ENCODE data around the gene COL4A3.

COL4A3 gene

DNA sequence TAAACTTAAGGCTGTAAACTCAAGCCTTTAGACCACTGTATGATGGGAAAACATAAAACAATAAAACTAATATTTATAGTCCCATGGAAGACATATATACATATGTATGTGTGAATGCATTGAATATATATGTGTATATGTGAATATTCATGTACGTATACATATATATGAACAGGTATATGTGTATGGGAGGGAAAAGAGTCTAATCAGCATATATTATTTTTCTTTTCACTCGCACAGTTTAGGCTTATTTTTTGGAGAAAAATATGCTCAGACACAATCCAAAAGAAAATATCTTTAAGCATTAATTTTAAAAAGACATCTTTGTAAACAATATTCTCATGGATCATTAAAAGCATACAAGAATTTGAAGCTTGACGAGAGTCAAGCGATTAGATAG lies 23.1 kb upstream of the COL4A3 start:
- Histone ChIP-seq H3K36me3 (replicated peaks) (no peaks in the 10 kb centered on the region), H3K4me3 (ENCODE audit: low read depth, low read length) (no peak overlapping the region), H3K27ac (no peak overlapping the region), H3K27me3 (replicated peaks) (no peaks in the 10 kb centered on the region)
- in situ Hi-C loops (cut with HindIII; ENCODE audit: low pct_ligation_motif_present, low sequenced_read_pairs), result no loop called here
- DNase-seq, result no peak
- TF ChIP-seq, protein P1, sequence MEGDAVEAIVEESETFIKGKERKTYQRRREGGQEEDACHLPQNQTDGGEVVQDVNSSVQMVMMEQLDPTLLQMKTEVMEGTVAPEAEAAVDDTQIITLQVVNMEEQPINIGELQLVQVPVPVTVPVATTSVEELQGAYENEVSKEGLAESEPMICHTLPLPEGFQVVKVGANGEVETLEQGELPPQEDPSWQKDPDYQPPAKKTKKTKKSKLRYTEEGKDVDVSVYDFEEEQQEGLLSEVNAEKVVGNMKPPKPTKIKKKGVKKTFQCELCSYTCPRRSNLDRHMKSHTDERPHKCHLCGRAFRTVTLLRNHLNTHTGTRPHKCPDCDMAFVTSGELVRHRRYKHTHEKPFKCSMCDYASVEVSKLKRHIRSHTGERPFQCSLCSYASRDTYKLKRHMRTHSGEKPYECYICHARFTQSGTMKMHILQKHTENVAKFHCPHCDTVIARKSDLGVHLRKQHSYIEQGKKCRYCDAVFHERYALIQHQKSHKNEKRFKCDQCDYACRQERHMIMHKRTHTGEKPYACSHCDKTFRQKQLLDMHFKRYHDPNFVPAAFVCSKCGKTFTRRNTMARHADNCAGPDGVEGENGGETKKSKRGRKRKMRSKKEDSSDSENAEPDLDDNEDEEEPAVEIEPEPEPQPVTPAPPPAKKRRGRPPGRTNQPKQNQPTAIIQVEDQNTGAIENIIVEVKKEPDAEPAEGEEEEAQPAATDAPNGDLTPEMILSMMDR (IDR thresholded peaks at IDR 0.05; ENCODE audit: low read depth, low read length, missing control alignments), result no peak

DNA sequence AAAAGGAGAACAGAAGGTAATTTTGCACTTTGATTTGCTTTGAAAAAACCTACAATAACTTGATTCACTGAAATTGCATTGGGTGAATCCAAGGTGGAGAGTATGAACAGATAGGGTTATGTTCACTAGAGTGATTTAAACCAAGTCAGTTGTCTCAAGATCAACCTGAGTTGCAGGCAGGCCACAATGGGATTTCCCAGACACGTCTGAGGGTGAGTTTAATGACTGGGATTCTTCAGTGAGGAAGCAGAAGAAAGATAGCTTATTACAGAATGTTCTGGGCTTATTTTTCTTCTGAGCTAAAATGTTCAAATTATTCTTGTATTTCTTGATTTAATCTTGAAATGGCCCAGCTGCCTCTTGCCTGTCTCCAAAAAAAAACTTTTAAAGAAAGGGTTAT lies 20.5 kb upstream of the COL4A3 start:
- Histone ChIP-seq H3K27me3 (replicated peaks) (no peaks in the 10 kb centered on the region), H3K27ac (no peak overlapping the region), H3K4me3 (ENCODE audit: low read depth, low read length) (no peak overlapping the region), H3K36me3 (replicated peaks) (no peaks in the 10 kb centered on the region)
- in situ Hi-C loops (cut with HindIII; ENCODE audit: low pct_ligation_motif_present, low sequenced_read_pairs), result no loop called here
- TF ChIP-seq, protein P1 (IDR thresholded peaks at IDR 0.05; ENCODE audit: low read depth, low read length, missing control alignments), result no peak
- no peak for DNase-seq

DNA sequence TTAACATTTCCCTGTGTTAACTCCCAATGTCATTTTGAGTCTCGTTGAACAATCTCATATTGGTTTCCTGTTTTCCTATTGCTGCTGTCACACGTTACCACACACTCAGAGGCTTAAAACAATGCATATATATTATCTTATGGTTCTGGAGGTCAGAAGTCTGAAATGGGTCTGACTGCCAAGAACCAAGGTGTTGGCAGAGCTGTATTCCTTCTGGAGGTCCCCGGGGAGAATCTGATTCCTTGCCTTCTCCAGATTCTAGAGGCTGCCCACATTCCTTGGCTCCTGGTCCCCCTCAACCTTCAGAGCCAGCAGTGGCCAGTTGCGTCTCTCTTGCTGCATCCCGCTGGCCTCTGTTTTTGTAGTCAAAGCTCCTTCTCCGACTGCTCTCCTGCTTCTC lies 18.0 kb upstream of the COL4A3 start:
- in situ Hi-C loops (cut with HindIII; ENCODE audit: low pct_ligation_motif_present, low sequenced_read_pairs), result no loop called here

DNA sequence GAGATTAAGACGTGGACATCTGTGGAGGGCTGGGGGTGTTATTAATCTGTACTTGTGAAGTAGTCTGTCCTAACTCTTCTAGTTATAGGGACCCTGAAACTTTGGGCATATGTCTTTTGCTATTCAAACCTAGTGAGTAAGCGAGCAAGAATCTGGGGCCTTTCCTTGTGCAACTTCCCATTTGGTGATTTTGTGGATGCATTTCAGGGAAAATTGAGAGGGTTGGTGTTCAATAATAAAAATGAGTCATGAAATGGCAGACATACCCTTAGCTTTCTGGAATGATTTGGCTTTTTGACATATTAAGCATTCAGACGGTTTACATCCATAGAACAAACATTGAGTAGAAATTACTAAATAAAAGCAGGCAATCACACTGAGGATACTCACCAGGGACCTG lies 17.4 kb upstream of the COL4A3 start:
- peak; percentile 39 for DNase-seq
- TF ChIP-seq, protein P1 (IDR thresholded peaks at IDR 0.05; ENCODE audit: low read depth, low read length, missing control alignments), result no peak
- Histone ChIP-seq H3K27me3 (replicated peaks) (no peaks in the 10 kb centered on the region), H3K36me3 (replicated peaks) (no peaks in the 10 kb centered on the region), H3K27ac (no peak overlapping the region), H3K4me3 (ENCODE audit: low read depth, low read length) (no peak overlapping the region)
- in situ Hi-C loops (cut with HindIII; ENCODE audit: low pct_ligation_motif_present, low sequenced_read_pairs), result no loop called here

More for the DNA sequence above, 18.0 kb upstream of the COL4A3 start:
- H3K27me3 ChIP-seq (replicated peaks), result no peaks in the 10 kb centered on the region
- H3K4me3 ChIP-seq (ENCODE audit: low read depth, low read length), result no peak overlapping the region
- no peak for DNase-seq
- no peak overlapping the region for H3K27ac ChIP-seq
- TF ChIP-seq, protein P1 (IDR thresholded peaks at IDR 0.05; ENCODE audit: low read depth, low read length, missing control alignments), result no peak
- H3K36me3 ChIP-seq (replicated peaks), result no peaks in the 10 kb centered on the region

DNA sequence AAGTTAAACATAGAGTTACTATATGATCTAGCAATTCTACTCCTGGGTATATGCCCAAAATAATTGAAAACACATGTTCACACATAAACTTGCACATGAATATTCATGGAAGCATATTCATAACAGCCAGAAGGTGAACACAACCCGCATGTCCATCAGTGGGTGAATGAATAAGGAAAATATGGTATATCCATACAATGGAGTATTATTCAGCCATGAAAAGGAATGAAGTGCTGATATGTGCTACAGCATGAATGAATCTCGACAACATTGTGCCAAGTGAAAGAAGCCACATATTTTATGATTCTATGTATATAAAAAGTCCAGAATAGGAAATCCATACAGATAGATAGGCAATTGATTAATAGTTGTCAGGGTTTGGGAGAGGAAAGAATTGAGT lies 16.3 kb upstream of the COL4A3 start:
- DNase-seq, result no peak
- Histone ChIP-seq H3K36me3 (replicated peaks) (no peaks in the 10 kb centered on the region), H3K27me3 (replicated peaks) (no peaks in the 10 kb centered on the region), H3K27ac (no peak overlapping the region), H3K4me3 (ENCODE audit: low read depth, low read length) (no peak overlapping the region)
- in situ Hi-C loops (cut with HindIII; ENCODE audit: low pct_ligation_motif_present, low sequenced_read_pairs), result no loop called here
- TF ChIP-seq, protein P1 (IDR thresholded peaks at IDR 0.05; ENCODE audit: low read depth, low read length, missing control alignments), result no peak

DNA sequence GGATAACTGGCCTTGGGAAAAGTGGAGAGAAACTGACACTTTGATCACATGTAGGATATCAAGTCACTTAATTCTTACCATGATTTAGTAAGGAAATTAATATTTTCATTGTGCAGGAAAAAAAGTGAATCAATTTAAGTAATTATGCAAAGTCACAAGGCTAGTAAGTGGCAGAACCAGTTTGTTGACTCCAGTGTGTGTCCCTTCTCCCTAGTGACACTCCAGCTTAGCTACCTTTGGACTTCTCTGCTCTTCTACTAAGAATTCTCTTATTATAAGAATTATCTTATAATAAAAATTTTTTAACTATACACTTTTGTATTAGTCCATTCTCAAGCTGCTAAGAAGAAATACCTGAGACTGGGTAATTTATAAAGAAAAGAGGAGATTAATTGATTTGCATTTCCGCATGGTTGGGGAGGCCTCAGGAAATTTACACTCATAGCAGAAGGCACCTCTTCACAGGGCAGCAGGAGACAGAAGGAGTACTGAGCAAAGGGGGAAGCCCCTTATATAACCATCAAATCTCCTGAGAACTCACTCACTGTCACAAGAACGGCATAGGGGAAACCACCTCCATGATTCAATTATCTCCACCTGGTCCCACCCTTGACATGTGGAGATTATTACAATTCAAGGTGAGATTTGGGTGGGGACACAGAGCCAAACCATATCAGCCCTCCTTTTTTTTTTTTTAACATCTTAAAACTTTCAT lies 14.0 kb upstream of the COL4A3 start:
- no peaks in the 10 kb centered on the region for H3K27me3 ChIP-seq (replicated peaks)

More for the DNA sequence above, 14.0 kb upstream of the COL4A3 start:
- H3K36me3 ChIP-seq (replicated peaks), result no peaks in the 10 kb centered on the region
- no peak for DNase-seq
- no peak overlapping the region for H3K4me3 ChIP-seq (ENCODE audit: low read depth, low read length)
- TF ChIP-seq, protein P1 (IDR thresholded peaks at IDR 0.05; ENCODE audit: low read depth, low read length, missing control alignments), result no peak
- no peak overlapping the region for H3K27ac ChIP-seq
- in situ Hi-C loops (cut with HindIII; ENCODE audit: low pct_ligation_motif_present, low sequenced_read_pairs), result no loop called here

Measured in brain microvascular endothelial cell (primary cell).